Uterus (tissue), 2 donors: ENCODE data around the gene FXN.

Source experiments
- POLR2A ChIP-seq, 2 donors: fragments of 450-650 bp; IDR thresholded peaks; one replicate each; pipeline ENCODE4 v1.6.1; 2016; ENCODE audit warnings: antibody characterized with exemption in 2 of 2, mild to moderate bottlenecking in 1 of 2, moderate library complexity in 1 of 2
- TF ChIP-seq, protein P1 (sequence below), 4 experiments: fragments of 200-600 bp in 2 of 4; fragments of 450-650 bp in 2 of 4; sonication (generic) in 2 of 4; IDR thresholded peaks; one replicate each; pipeline ENCODE4 v1.5.1; 2016 to 2019; ENCODE audit warnings: antibody characterized with exemption in 4 of 4, mild to moderate bottlenecking in 2 of 4, moderate library complexity in 1 of 4

DNA sequence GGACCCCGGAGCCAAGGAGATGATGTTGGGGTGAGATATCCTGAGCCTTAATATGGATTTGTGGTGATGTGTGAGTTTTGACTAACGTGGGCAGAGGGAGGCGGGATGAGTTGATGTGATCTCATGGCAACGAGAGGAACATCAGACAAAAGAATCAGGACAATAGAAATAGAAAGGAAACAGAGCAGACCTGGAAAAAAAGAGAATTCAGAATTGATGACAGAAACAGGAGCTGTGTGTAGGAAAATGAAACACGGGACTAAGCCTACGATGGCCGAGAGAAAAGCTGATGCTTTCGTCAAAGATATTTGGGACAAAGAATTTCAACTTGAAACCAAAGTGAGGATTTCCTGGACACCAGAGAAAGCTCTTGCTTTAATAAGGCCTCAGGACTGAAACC is 32.5 kb upstream of the FXN start:
- TF ChIP-seq, protein P1, sequence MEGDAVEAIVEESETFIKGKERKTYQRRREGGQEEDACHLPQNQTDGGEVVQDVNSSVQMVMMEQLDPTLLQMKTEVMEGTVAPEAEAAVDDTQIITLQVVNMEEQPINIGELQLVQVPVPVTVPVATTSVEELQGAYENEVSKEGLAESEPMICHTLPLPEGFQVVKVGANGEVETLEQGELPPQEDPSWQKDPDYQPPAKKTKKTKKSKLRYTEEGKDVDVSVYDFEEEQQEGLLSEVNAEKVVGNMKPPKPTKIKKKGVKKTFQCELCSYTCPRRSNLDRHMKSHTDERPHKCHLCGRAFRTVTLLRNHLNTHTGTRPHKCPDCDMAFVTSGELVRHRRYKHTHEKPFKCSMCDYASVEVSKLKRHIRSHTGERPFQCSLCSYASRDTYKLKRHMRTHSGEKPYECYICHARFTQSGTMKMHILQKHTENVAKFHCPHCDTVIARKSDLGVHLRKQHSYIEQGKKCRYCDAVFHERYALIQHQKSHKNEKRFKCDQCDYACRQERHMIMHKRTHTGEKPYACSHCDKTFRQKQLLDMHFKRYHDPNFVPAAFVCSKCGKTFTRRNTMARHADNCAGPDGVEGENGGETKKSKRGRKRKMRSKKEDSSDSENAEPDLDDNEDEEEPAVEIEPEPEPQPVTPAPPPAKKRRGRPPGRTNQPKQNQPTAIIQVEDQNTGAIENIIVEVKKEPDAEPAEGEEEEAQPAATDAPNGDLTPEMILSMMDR (IDR thresholded peaks at IDR 0.05): no peak
- no peak for TF ChIP-seq POLR2A (IDR thresholded peaks at IDR 0.05)
